KMS-11 (cell line): ENCODE measurements around the gene RAB8B.

Experiments used
- H2AFZ ChIP-seq: fragments of 200-600 bp; sonication (generic); 2 replicates; pipeline ENCODE4 v1.6.1; 2016; ENCODE audit warnings: antibody characterized with exemption, mixed run types, low read depth
- H3K27ac ChIP-seq: fragments of 200-600 bp; sonication (generic); 2 replicates; pipeline ENCODE4 v1.6.1; 2016; ENCODE audit warnings: mild to moderate bottlenecking, mixed run types
- H3K27me3 ChIP-seq: fragments of 200-600 bp; sonication (generic); 2 replicates; pipeline ENCODE4 v1.6.1; 2017; ENCODE audit warnings: mild to moderate bottlenecking, low read depth, mixed run types, moderate library complexity; ENCODE audit not compliant: insufficient read depth
- H3K36me3 ChIP-seq: fragments of 200-600 bp; sonication (generic); 2 replicates; pipeline ENCODE4 v1.6.1; 2017; ENCODE audit warnings: mild to moderate bottlenecking, mixed run types; ENCODE audit not compliant: insufficient read depth
- H3K4me1 ChIP-seq: fragments of 200-600 bp; sonication (generic); 2 replicates; pipeline ENCODE4 v1.6.1; 2016; ENCODE audit warnings: mild to moderate bottlenecking, low read depth, mixed run types; ENCODE audit not compliant: poor library complexity, severe bottlenecking
- H3K4me2 ChIP-seq: fragments of 200-600 bp; sonication (generic); 2 replicates; pipeline ENCODE4 v1.7.0; 2016; ENCODE audit warnings: mild to moderate bottlenecking, mixed run types
- H3K4me3 ChIP-seq: fragments of 200-600 bp; sonication (generic); IDR thresholded peaks from 2 replicates; pipeline ENCODE4 v1.6.1; 2017; ENCODE audit warnings: low read depth, low read length, mixed read lengths; ENCODE audit not compliant: insufficient read depth
- H3K79me2 ChIP-seq: fragments of 200-600 bp; sonication (generic); 2 replicates; pipeline ENCODE4 v1.6.1; 2016; ENCODE audit warnings: low read depth, mixed run types; ENCODE audit not compliant: insufficient read depth
- H3K9ac ChIP-seq: fragments of 200-600 bp; sonication (generic); 2 replicates; pipeline ENCODE4 v1.6.1; 2016; ENCODE audit warnings: mild to moderate bottlenecking, mixed run types
- H4K20me1 ChIP-seq: fragments of 200-600 bp; sonication (generic); 2 replicates; pipeline ENCODE4 v1.6.1; 2016; ENCODE audit warnings: mild to moderate bottlenecking, mixed run types; ENCODE audit not compliant: insufficient read depth
- TF ChIP-seq, protein P1 (sequence below): fragments of 200-600 bp; sonication (generic); conservative IDR thresholded peaks from 2 replicates; pipeline ENCODE4 v1.6.1; 2017; ENCODE audit warnings: low read depth, mild to moderate bottlenecking, antibody characterized with exemption, low read length, moderate library complexity, mixed read lengths

The RAB8B gene

DNA sequence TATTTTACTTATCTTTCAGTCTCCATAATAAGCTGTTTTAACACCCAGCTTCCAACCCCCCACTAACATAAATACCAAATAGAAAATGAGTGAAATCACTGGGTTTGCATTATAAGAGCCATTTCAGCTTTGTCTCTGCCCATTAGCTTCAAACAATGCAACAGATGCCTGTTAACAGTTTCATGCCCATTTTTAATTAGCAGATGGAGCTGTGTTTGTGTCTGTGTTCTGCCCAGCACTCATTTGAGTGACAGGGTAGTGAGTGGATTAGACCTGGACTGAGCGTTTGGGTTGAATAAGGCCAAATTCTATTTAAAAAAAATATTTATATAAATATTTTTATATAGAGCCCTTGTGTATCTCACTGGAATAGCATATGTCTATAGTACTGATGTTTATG lies 7.4 kb downstream of the RAB8B start:
- no peak overlapping the region for H3K9ac ChIP-seq

DNA sequence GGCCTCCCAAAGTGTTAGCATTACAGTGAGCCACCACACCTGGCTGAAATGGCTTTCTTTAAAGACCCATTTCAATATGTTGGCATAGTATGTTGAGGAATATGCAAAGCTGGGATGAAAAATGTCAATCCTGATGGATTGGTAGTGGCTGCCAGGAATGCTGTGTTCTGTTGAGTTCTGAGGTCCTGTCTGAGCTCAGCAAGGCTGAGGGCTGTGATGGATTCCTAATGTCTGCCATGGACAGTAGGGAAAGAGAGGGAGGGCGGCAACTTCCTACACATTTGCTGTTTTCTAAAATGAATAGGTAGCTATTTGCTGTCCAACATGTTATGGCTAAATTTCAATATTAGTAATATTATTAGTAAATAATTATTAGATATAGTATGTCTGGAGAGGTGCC lies 8.2 kb downstream of the RAB8B start:
- Histone ChIP-seq H3K4me2 (no peak overlapping the region), H3K36me3 (no peaks in the 10 kb centered on the region), H3K27me3 (no peaks in the 10 kb centered on the region), H3K4me3 (no peak overlapping the region), H4K20me1 (no peaks in the 10 kb centered on the region), H2AFZ (no peak overlapping the region), H3K4me1 (peaks cover 19% of the 10 kb centered on the region), H3K27ac (no peak overlapping the region), H3K9ac (no peak overlapping the region), H3K79me2 (no peaks in the 10 kb centered on the region; the same call in 1 of the 2 replicates)
- TF ChIP-seq, protein P1, sequence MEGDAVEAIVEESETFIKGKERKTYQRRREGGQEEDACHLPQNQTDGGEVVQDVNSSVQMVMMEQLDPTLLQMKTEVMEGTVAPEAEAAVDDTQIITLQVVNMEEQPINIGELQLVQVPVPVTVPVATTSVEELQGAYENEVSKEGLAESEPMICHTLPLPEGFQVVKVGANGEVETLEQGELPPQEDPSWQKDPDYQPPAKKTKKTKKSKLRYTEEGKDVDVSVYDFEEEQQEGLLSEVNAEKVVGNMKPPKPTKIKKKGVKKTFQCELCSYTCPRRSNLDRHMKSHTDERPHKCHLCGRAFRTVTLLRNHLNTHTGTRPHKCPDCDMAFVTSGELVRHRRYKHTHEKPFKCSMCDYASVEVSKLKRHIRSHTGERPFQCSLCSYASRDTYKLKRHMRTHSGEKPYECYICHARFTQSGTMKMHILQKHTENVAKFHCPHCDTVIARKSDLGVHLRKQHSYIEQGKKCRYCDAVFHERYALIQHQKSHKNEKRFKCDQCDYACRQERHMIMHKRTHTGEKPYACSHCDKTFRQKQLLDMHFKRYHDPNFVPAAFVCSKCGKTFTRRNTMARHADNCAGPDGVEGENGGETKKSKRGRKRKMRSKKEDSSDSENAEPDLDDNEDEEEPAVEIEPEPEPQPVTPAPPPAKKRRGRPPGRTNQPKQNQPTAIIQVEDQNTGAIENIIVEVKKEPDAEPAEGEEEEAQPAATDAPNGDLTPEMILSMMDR, result no peak

More for the DNA sequence above, 7.4 kb downstream of the RAB8B start:
- Histone ChIP-seq H3K27me3 (no peaks in the 10 kb centered on the region), H2AFZ (no peak overlapping the region), H4K20me1 (no peaks in the 10 kb centered on the region), H3K4me3 (no peak overlapping the region), H3K36me3 (no peaks in the 10 kb centered on the region), H3K4me1 (peaks cover 26% of the 10 kb centered on the region), H3K79me2 (no peaks in the 10 kb centered on the region; the same call in 1 of the 2 replicates), H3K27ac (no peak overlapping the region), H3K4me2 (no peak overlapping the region)
- TF ChIP-seq, protein P1, result no peak

DNA sequence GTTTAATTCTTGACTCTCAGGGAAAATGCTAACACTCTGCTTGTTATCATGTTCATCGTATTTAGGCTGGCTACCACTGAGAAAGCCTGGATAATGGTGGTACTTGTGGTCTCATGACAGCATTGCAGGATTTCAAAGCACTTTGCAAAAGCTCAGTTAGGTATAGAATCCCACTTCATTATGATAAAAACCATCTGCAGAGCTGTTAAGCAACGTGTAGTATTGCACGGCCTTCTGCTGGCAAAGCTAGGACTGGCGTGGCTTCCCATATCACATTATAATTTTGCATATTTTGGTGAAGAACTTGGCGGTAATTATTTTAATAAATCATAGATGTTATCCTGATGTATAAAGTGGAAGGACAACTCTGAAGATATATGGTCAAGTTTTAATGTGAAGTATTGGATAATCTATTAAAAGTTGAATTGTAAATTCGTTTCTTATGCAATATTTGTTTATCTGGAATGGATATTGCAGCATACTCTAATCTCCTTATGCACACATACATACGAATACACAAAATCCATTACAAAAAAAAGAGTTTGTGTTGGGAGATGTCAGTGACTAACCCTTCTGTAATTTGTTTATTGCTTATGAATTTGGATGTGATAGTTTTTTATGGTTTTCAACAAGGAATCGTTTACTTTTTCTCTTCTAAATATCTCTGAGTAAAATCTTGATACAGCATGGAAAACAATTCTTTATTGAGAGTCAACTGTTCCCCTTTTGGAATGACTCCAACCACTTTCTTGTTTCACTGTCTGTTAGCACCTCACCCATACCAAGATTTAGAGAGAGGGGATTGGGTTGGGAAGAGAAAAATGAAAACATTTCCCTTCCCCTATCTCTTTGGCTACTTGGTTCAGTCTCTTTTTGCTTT lies 9.2 kb downstream of the RAB8B start:
- Histone ChIP-seq H3K4me2 (no peak overlapping the region), H3K36me3 (no peaks in the 10 kb centered on the region), H3K4me1 (peaks cover 10% of the 10 kb centered on the region), H3K9ac (no peak overlapping the region), H3K4me3 (no peak overlapping the region), H2AFZ (no peak overlapping the region), H3K27me3 (no peaks in the 10 kb centered on the region), H3K27ac (no peak overlapping the region), H3K79me2 (no peaks in the 10 kb centered on the region), H4K20me1 (no peaks in the 10 kb centered on the region)
- TF ChIP-seq, protein P1, result no peak

DNA sequence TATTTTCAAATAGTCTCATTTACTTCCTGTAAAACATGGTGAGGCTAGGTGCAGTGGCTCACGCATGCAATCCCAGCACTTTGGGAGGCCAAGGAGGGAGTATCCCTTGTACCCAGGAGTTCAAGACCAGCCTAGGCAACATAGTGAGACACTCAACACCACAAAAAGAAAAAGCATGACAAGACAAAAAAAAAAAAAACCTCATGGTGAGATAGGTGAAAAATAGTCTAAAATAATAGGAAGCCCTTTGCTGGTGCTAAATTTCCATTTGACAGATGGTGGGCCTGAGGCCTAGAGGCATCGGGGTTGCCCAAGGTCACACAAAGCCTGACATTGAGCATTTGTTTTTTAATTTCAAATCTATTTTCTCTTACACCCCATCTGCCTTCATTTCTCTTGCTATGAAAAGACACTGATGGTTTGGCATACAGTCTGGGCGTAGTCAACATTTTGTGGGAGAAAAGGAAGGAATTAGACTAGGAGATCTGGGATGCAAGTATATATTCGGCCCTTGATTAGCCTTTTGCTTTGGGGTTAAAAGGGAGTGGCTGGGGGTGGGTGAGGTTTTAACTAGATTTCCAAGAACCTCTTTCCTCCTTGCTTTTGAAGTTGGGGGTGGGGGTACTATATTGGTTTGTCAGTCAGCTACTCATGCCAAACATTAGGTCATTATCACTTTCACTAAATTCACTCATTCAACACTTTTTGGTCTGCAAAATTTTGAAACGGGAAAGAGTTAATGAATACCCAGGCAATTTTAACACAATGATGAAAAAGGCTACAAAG lies 11.3 kb downstream of the RAB8B start:
- Histone ChIP-seq H3K4me3 (no peak overlapping the region), H2AFZ (no peak overlapping the region), H3K4me1 (no peaks in the 10 kb centered on the region), H3K27ac (no peak overlapping the region), H3K27me3 (no peaks in the 10 kb centered on the region), H3K9ac (no peak overlapping the region), H4K20me1 (no peaks in the 10 kb centered on the region), H3K4me2 (no peak overlapping the region), H3K36me3 (no peaks in the 10 kb centered on the region), H3K79me2 (no peaks in the 10 kb centered on the region)
- TF ChIP-seq, protein P1, result no peak
